ENCODE data around the gene MGAT5.

MGAT5 gene

GRCh38 chr2:134411828-134412638 lies 158.2 kb downstream of the MGAT5 start:
- no peak overlapping the region for H3K27ac ChIP-seq (ENCODE audit: low read depth, low read length)

GRCh38 chr2:134412639-134412999 lies 158.7 kb downstream of the MGAT5 start:
- H3K27ac ChIP-seq (ENCODE audit: low read depth, low read length): no peak overlapping the region
- no peaks in the 10 kb centered on the region for H3K36me3 ChIP-seq (ENCODE audit: control insufficient read depth, insufficient read depth, low read length)
- no peak overlapping the region for H3K9ac ChIP-seq (ENCODE audit: low read length)
- peaks cover 11% of the 10 kb centered on the region; the same call in 1 of the 2 replicates for H3K4me1 ChIP-seq (ENCODE audit: control insufficient read depth, insufficient read depth, low read length)
- H3K9me3 ChIP-seq (ENCODE audit: control insufficient read depth, insufficient read depth, low read depth, low read length): no peaks in the 10 kb centered on the region
- no peak overlapping the region for H3K4me3 ChIP-seq (ENCODE audit: low read depth, low read length)
- no peaks in the 10 kb centered on the region for H3K27me3 ChIP-seq (ENCODE audit: control insufficient read depth, insufficient read depth, low read length)

More at GRCh38 chr2:134411828-134412638, 158.2 kb downstream of the MGAT5 start:
- Histone ChIP-seq H3K36me3 (ENCODE audit: control insufficient read depth, insufficient read depth, low read length) (no peaks in the 10 kb centered on the region), H3K9me3 (ENCODE audit: control insufficient read depth, insufficient read depth, low read depth, low read length) (no peaks in the 10 kb centered on the region), H3K27me3 (ENCODE audit: control insufficient read depth, insufficient read depth, low read length) (no peaks in the 10 kb centered on the region), H3K4me3 (ENCODE audit: low read depth, low read length) (no peak overlapping the region), H3K9ac (ENCODE audit: low read length) (no peak overlapping the region), H3K4me1 (ENCODE audit: control insufficient read depth, insufficient read depth, low read length) (peaks cover 11% of the 10 kb centered on the region; the same call in 1 of the 2 replicates)

GRCh38 chr2:134413430-134413829 lies 159.6 kb downstream of the MGAT5 start:
- Histone ChIP-seq H3K27ac (ENCODE audit: low read depth, low read length) (no peak overlapping the region), H3K9me3 (ENCODE audit: control insufficient read depth, insufficient read depth, low read depth, low read length) (no peaks in the 10 kb centered on the region), H3K36me3 (ENCODE audit: control insufficient read depth, insufficient read depth, low read length) (no peaks in the 10 kb centered on the region)

GRCh38 chr2:134413912-134414311 lies 160.0 kb downstream of the MGAT5 start:
- Histone ChIP-seq H3K36me3 (ENCODE audit: control insufficient read depth, insufficient read depth, low read length) (no peaks in the 10 kb centered on the region), H3K9ac (ENCODE audit: low read length) (no peak overlapping the region), H3K4me1 (ENCODE audit: control insufficient read depth, insufficient read depth, low read length) (peaks cover 11% of the 10 kb centered on the region; the same call in 1 of the 2 replicates), H3K4me3 (ENCODE audit: low read depth, low read length) (no peak overlapping the region), H3K9me3 (ENCODE audit: control insufficient read depth, insufficient read depth, low read depth, low read length) (no peaks in the 10 kb centered on the region), H3K27ac (ENCODE audit: low read depth, low read length) (no peak overlapping the region), H3K27me3 (ENCODE audit: control insufficient read depth, insufficient read depth, low read length) (no peaks in the 10 kb centered on the region)

More at GRCh38 chr2:134413430-134413829, 159.6 kb downstream of the MGAT5 start:
- Histone ChIP-seq H3K9ac (ENCODE audit: low read length) (no peak overlapping the region), H3K27me3 (ENCODE audit: control insufficient read depth, insufficient read depth, low read length) (no peaks in the 10 kb centered on the region), H3K4me1 (ENCODE audit: control insufficient read depth, insufficient read depth, low read length) (peaks cover 11% of the 10 kb centered on the region; the same call in 1 of the 2 replicates), H3K4me3 (ENCODE audit: low read depth, low read length) (no peak overlapping the region)

- no peaks in the 10 kb centered on the region for H3K27me3 ChIP-seq (ENCODE audit: control insufficient read depth, insufficient read depth, low read length)
- no peak overlapping the region for H3K27ac ChIP-seq (ENCODE audit: low read depth, low read length)
- no peaks in the 10 kb centered on the region for H3K36me3 ChIP-seq (ENCODE audit: control insufficient read depth, insufficient read depth, low read length)
- H3K9ac ChIP-seq (ENCODE audit: low read length): no peak overlapping the region
- H3K4me1 ChIP-seq (ENCODE audit: control insufficient read depth, insufficient read depth, low read length): peaks cover 11% of the 10 kb centered on the region; the same call in 1 of the 2 replicates
- no peak overlapping the region for H3K4me3 ChIP-seq (ENCODE audit: low read depth, low read length)
- no peaks in the 10 kb centered on the region for H3K9me3 ChIP-seq (ENCODE audit: control insufficient read depth, insufficient read depth, low read depth, low read length)
Observed at GRCh38 chr2:134416018-134416417, 162.1 kb downstream of the MGAT5 start.

DNA sequence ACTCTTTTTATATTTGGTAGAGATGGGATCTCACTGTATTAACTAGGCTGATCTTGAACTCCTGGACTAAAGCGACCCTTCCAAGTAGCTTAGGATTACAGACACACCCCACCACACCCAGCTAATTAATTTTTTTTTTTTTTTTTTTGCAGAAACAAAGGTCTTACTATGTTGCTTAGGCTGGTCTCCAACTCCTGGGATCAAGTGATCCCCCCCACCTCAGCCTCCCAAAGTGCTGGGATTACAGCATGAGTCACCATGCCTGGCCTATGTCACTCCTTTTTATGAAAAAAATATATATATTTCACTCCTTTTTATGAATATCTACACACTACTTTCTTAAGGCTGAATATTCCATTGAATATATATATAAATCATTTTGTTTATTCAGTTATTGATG lies 162.8 kb downstream of the MGAT5 start:
- no peaks in the 10 kb centered on the region for H3K9me3 ChIP-seq (ENCODE audit: control insufficient read depth, insufficient read depth, low read depth, low read length)
- no peak overlapping the region for H3K4me3 ChIP-seq (ENCODE audit: low read depth, low read length)
- H3K27ac ChIP-seq (ENCODE audit: low read depth, low read length): no peak overlapping the region
- no peaks in the 10 kb centered on the region for H3K36me3 ChIP-seq (ENCODE audit: control insufficient read depth, insufficient read depth, low read length)
- H3K9ac ChIP-seq (ENCODE audit: low read length): no peak overlapping the region
- no peaks in the 10 kb centered on the region for H3K27me3 ChIP-seq (ENCODE audit: control insufficient read depth, insufficient read depth, low read length)
- peaks cover 6% of the 10 kb centered on the region; the same call in 1 of the 2 replicates for H3K4me1 ChIP-seq (ENCODE audit: control insufficient read depth, insufficient read depth, low read length)

DNA sequence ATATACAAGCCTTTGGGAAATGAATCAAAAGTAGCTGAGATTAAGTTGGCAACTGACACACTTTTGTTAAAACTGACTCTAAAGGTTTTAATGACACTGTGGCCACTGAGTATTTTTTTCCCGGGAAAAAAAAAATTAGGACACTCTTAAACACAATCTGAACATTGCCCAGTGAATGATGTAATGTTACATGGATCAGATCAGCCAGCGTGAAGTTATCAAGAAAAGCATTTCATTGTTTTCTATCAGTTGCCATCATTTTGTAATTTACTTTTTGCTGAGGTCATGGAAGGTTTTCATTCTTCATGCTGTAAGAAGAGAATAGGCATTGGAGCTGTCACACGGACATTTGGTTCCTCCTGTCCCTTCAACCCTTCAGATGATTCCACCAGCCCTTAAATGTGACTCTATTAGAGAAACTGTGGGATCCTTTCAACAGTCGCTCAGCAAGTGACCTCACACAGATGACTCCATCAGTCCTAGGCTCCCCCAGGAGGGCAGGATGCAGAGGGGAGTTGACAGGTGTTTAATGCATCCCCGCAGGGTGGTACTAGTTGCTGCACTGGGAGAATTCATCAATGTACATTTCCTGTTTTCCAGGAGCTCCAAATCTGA lies 164.2 kb downstream of the MGAT5 start:
- Histone ChIP-seq H3K27ac (ENCODE audit: low read depth, low read length) (no peak overlapping the region), H3K9ac (ENCODE audit: low read length) (no peak overlapping the region), H3K36me3 (ENCODE audit: control insufficient read depth, insufficient read depth, low read length) (peaks cover 8% of the 10 kb centered on the region; the same call in 1 of the 2 replicates), H3K4me3 (ENCODE audit: low read depth, low read length) (no peak overlapping the region), H3K9me3 (ENCODE audit: control insufficient read depth, insufficient read depth, low read depth, low read length) (no peaks in the 10 kb centered on the region), H3K4me1 (ENCODE audit: control insufficient read depth, insufficient read depth, low read length) (no peaks in the 10 kb centered on the region; the same call in 1 of the 2 replicates), H3K27me3 (ENCODE audit: control insufficient read depth, insufficient read depth, low read length) (no peaks in the 10 kb centered on the region)

- H3K9me3 ChIP-seq (ENCODE audit: control insufficient read depth, insufficient read depth, low read depth, low read length): no peaks in the 10 kb centered on the region
- H3K27me3 ChIP-seq (ENCODE audit: control insufficient read depth, insufficient read depth, low read length): no peaks in the 10 kb centered on the region
- H3K9ac ChIP-seq (ENCODE audit: low read length): no peak overlapping the region
- H3K27ac ChIP-seq (ENCODE audit: low read depth, low read length): no peak overlapping the region
- no peak overlapping the region for H3K4me3 ChIP-seq (ENCODE audit: low read depth, low read length)
- H3K36me3 ChIP-seq (ENCODE audit: control insufficient read depth, insufficient read depth, low read length): peaks cover 8% of the 10 kb centered on the region; the same call in 1 of the 2 replicates
- no peaks in the 10 kb centered on the region; the same call in 1 of the 2 replicates for H3K4me1 ChIP-seq (ENCODE audit: control insufficient read depth, insufficient read depth, low read length)
Observed at GRCh38 chr2:134420259-134420658, 166.4 kb downstream of the MGAT5 start.

DNA sequence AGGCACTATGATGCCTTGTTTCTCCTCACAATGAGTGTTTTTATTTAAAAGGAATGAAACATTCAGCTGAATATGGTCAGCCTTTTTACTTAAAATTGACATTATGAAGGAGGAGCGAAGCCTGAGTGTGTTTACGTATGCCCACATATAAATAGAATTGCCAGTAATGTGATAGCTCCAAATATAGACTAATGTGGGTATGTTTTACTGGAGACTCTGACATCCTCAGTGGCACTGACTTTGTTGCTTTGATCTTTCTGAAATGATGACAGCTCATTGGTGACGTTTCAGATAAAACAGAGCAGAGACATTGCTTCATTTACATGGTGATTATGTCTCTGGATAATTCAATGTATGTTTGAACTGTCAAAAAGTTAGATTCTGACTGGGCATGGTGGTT lies 167.0 kb downstream of the MGAT5 start:
- no peak overlapping the region for H3K27ac ChIP-seq (ENCODE audit: low read depth, low read length)
- H3K4me3 ChIP-seq (ENCODE audit: low read depth, low read length): no peak overlapping the region
- H3K9ac ChIP-seq (ENCODE audit: low read length): no peak overlapping the region
- H3K9me3 ChIP-seq (ENCODE audit: control insufficient read depth, insufficient read depth, low read depth, low read length): no peaks in the 10 kb centered on the region
- no peaks in the 10 kb centered on the region; the same call in 1 of the 2 replicates for H3K4me1 ChIP-seq (ENCODE audit: control insufficient read depth, insufficient read depth, low read length)
- H3K27me3 ChIP-seq (ENCODE audit: control insufficient read depth, insufficient read depth, low read length): no peaks in the 10 kb centered on the region
- H3K36me3 ChIP-seq (ENCODE audit: control insufficient read depth, insufficient read depth, low read length): peaks cover 8% of the 10 kb centered on the region; the same call in 1 of the 2 replicates

DNA sequence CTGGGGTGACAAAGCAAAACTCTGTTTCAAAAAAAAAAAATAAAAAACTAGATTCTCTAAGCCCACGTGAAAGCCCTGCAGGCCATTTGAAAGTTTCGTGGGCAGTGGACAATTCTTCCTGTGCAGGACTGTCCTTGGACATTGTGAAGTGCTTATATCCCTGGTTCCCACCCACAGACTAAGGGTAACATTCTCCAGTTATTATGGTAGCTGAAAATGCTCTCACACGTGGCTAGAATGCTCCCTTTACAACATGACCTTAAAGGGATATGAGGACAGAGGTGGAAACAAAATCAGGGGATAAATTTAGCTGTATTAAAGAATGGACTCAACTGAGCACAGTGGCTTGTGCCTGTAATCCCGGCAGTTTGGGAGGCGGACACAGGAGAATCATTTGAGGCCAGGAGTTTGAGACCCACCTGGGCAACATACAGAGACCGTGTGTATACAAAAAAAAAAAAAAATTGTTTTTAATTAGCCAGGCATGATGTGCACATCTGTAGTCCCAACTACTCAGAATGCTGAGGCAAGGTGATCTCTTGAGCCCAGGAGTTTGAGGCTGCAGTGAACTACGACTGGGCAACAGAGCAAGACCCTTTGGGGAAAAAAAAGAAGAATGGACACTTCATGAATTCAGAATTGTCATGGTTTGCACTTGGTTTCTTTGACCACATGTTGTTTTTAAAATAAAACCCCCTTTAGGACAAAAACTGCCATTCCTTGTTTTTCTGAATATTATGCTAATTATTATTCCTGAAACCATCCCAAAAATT lies 167.9 kb downstream of the MGAT5 start:
- Histone ChIP-seq H3K27me3 (ENCODE audit: control insufficient read depth, insufficient read depth, low read length) (no peaks in the 10 kb centered on the region), H3K27ac (ENCODE audit: low read depth, low read length) (no peak overlapping the region), H3K4me3 (ENCODE audit: low read depth, low read length) (no peak overlapping the region), H3K9me3 (ENCODE audit: control insufficient read depth, insufficient read depth, low read depth, low read length) (no peaks in the 10 kb centered on the region), H3K4me1 (ENCODE audit: control insufficient read depth, insufficient read depth, low read length) (no peaks in the 10 kb centered on the region; the same call in 1 of the 2 replicates), H3K9ac (ENCODE audit: low read length) (no peak overlapping the region), H3K36me3 (ENCODE audit: control insufficient read depth, insufficient read depth, low read length) (peaks cover 8% of the 10 kb centered on the region; the same call in 1 of the 2 replicates)
